Activated CD8-positive, alpha-beta memory T cell treated with anti-CD3 and anti-CD28 coated beads for 36 hours (primary cell): ENCODE results near the gene GPX5. TPM values are rescaled to one million over a fixed set of nuclear protein-coding genes. Genes with fewer than 3 reads are reported as not detected.
"Not testable (repeated sequence)": the region's sequence is repeated elsewhere in the genome, so short reads cannot be mapped to it uniquely, and the experiment has no call there.

Source experiments
- CTCF ChIA-PET: fragments of 350-600 bp; sonication (Branson Sonifier 250); formaldehyde crosslinking; loops from one replicate; lab custom pipeline; 2021; ENCODE audit warnings: antibody characterized with exemption; lab: Charles Lee
- POLR2A ChIA-PET: fragments of 350-600 bp; sonication (Branson Sonifier 250); formaldehyde crosslinking; loops from one replicate; lab custom pipeline; 2021; ENCODE audit warnings: antibody characterized with exemption; lab: Charles Lee
- total RNA-seq, 2 experiments: library from RNA; stranded (reverse); gene quantifications; one replicate each; pipeline ENCODE4 v1.2.3, GENCODE V29; 2021

The GPX5 gene
- total RNA-seq, 2 experiments from 2014 or later: not detected

DNA sequence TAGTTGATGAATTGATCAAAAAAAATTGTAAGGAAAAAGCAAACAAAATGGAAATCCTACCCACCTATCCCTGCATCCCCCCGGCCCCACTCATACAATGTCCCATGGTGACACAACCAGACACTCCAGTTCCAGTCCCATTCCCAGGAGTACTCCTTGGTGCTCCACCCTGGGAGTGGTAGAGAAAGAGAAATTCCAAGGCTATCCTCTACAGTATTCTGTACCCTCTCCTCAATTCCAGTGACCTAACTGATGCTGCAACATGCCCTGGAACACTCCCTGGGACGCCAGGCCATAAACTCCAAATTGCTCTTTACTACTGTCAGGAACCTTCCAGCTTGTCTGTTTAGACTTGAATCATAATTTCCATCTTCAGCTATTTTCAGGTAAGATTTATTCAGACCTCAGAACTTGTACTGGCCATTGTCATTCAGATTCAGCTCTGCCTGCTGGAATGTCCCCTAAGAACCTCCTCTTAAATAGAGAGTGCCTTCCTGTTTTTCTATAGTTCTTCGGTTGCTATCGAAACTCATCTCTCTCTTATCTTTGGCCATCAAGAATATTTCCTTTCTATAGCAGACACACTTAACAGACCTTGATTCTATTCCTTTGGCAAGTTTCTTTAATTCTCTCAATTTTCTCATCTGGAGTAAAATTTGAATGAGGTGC is 18.7 kb upstream of the GPX5 start:
- ChIA-PET POLR2A (no interaction called here), CTCF (no interaction called here)

DNA sequence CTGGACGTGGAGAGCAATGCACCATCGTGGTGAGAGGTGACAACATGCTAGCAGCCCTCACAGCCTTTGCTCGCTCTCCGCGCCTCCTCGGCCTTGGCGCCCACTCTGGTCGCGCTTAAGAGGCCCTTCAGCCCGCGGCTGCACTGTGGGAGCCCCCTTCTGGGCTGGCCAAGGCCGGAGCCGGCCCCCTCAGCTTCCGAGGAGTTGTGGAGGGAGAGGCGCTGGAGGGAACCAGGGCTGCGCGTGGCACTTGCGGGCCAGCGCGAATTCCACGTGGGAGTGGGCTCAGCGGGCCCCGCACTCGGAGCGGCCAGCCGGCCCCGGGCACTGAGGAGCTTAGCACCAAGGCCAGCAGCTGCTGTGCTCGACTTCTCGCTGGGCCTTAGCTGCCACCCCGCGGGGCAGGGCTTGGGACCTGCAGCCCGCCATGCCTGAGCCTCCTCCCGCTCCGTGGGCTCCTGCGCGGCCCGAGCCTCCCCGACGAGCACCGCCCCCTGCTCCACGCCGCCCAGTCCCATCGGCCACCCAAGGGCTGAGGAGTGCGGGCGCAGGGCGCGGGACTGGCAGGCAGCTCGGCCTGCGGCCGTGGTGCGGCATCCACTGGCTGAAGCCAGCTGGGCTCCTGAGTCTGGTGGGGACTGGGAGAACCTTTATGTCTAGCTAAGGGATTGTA is 13.9 kb upstream of the GPX5 start:
- CTCF ChIA-PET: no interaction called here
- POLR2A ChIA-PET: no interaction called here

DNA sequence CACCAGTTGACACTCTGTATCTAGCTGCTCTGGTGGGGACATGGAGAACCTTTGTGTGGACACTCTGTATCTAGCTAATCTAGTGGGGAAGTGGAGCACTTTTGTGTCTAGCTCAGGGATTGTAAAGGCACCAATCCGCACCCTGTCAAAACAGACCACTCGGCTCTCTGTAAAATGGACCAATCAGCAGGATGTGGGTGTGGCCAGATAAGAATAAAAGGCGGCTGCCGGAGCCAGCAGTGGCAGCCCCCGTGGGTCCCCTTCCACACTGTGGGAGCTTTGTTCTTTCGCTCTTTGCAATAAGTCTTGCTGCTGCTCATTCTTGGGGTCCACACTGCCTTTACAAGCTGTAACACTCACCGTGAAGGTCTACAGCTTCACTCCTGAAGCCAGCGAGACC is 13.3 kb upstream of the GPX5 start:
- POLR2A ChIA-PET, CTCF ChIA-PET: not testable (repeated sequence)

DNA sequence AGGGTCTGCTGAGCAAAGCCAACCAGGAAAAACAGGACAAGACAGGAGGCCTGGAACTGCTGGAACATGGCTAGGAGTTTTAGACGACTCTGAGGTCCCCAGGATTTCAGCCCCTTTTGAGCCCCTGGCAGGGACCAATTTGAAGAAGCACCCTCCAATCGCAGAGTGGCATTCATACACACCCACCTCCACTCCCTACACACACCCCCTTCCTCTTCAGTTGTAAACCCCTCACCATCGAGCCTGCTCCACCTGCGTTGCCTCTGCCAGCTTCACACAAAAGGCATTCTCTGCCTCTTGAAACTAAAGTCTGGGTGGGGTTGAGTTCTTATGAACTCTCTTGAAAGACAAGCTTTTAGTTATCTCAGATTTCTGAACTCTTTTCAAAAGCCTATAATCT is 10.0 kb upstream of the GPX5 start, which contains the start of gene GPX6:
Gene GPX6, minus strand, starts transcription at position 118 of the 400 bp plus-strand sequence. Its CDS starts 50 bp downstream, at position 68.
- CTCF ChIA-PET: no interaction called here
- POLR2A ChIA-PET: no interaction called here

DNA sequence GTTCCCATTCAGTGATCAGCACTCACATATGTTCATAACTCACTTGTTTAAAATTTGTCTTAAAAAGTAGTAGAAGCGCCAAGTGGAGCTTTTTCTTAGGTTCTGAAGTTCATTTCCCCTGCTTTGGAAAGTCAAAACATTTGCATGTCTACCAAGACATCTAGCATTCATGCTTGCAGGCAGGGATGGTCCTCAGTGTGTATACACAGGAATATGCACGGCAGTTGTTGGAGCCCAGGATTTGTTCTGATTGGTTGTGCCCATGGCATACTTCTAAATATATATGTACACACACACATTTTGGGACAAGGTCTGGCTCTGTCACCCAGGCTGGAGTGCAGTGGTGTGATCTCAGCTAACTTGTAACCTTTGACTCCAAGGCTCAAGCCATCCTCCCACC is 7.7 kb upstream of the GPX5 start:
- CTCF ChIA-PET: interaction anchor here (0.6 kb wide), 1 partner anchor 243 kb away, joined by 3 read pairs; no protein-coding TSS in a partner anchor
- POLR2A ChIA-PET: no interaction called here

DNA sequence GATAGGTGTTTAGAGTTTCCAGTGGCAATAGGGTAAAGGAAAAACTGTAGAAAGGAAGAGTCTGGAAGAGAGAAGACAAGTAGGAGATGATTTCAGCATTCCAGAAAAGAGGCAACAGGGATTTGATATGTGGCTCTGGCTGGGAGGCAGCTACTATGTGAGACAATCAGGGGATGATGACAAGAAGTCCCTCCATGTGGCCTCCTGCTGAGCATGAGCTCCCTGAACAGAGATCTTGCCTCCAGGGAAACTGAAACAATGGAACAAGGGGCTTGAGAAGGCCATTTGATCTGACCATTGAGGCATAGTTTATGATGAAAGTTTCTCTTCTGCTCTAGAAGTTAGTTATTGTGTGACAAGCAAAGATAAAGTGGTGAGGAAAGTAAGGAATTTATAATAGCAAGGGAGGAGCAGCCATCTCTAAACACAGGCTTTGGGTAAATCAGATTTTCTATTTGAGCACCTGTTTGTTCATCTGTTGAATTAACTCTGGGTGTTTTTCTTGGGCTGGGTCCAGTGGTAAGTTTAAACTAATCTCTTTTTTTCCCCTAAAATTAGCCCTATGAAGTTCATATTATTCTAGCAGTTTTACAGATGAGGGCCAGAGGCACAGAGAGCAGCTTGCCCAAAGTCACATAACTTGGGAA is 3.0 kb upstream of the GPX5 start:
- CTCF ChIA-PET: no interaction called here
- POLR2A ChIA-PET: no interaction called here

DNA sequence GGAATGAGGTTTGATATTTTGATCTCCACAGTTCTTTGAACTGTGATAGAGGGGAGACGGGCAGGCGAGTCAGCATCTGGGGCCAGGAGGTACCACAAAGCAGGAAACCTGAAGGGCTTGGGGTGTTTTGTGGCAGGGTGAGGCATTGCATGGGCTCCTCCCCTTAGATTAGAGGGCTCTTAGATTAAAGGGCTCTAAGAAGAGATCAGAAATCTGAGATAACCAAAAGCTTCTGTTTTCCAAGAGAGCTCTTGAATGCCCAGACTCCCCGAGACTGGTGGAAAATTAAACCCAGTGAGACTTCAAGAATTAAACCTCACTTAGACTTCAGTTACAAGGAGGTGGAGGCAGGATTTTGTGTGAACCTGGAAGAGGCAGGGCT is 2.4 kb upstream of the GPX5 start:
- ChIA-PET POLR2A (no interaction called here), CTCF (no interaction called here)

DNA sequence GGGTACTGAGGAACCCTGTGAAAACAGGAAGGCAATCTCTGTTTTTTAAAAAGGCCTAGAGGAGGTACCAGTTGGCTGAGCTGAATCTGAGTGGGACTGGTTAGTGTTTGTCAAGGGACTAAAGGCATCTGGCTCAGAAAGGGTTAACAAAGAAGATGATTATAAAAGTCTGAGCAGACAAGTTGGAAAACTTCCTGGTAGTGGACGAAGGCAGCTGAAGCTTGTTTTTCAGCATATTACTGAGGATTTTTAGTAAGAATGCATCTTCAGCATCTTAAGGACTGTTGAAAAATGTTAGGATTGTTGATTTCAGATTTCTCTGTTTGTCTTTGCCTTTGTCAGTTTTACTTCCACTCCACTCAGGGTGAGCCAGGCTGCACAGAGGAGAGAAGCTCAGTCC is 5.1 kb downstream of the GPX5 start:
- ChIA-PET CTCF (no interaction called here), POLR2A (no interaction called here)

DNA sequence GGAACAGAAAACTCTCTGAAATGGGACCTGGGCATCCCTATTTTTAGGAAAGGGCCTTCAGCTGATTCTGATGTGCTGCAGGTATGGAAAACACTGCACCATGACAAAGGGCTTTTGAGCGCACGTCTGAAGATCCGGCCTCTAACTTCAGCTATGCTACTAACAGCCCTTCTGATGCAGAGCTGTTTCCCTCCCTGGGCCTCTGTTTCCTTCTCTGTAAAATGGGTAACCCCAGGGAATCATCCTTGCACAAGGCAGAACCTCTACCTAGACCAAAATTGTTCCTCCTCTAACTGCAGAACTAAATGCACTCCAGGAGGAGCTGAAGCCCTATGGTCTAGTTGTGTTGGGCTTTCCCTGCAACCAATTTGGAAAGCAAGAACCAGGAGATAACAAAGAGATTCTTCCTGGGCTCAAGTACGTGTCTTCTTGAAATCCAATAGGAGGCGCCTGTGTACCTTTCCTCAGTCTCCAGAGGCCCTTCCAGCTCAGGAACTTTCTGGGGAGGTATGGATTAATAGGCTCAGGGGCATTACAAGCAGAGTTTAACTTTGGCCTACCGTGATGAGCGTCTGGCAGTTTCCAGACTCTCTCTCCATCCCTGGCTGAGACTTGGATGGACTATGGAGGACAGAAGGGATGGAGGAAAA is 5.9 kb downstream of the GPX5 start:
- CTCF ChIA-PET: no interaction called here

DNA sequence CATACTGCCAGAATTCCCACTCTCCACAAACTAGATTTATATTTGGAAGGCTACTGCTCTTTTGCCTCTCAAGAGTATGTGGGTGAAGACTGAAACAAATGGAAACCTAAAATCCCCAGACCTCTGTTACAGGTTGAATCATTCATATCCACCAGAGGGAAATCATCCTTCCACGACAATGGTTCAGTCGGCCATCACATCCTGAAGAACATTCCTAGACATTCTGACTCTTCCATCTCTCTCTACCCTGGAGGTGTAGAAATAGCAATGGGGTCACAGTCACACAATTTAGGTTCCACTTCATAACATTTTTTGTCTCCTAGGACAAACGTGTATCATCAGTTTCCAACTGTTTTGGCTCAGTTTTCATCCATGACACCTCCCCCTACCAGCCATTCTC is 8.6 kb downstream of the GPX5 start:
- CTCF ChIA-PET: no interaction called here
- POLR2A ChIA-PET: no interaction called here

More for the DNA sequence above, 5.9 kb downstream of the GPX5 start:
- POLR2A ChIA-PET: no interaction called here

DNA sequence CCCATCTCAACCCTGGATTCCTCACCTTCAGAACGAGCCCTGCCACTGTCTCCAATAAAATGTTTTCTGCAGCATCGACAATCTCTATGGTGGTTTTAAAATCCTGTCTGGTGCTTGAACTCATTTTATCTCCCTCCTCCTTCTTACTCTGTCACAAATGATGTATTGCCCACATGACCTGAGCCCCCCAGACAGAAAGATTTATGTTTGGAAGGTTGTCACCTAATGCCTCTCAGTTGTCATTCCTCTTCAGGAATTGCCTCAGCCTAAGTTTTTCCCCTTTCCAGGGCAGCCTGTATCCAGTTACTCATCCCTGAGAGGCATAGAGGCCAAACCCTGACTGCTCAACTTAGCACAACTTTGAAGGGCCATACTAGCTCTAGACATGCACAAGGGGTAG is 9.2 kb downstream of the GPX5 start:
- CTCF ChIA-PET: no interaction called here

DNA sequence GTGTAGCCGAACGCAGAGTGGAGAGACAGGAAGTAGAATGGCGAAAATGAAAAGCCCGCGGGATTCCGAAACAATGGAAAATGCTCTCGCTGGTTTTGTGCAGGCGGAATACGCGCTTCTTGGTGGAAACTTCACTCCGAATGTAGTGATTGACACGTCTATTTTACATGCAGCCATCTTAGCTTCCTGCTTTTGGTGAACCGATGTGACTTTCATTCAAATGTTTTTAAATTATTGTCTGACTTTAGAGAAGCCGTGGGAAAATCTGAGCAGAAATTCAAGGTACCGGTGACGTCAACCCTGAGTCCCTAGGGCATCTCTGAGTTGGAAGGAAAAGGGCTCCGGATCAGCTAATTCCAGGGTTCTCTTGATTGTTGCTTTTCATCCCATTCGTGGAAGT is 11.4 kb downstream of the GPX5 start:
- ChIA-PET POLR2A (no interaction called here), CTCF (no interaction called here)

More for the DNA sequence above, 9.2 kb downstream of the GPX5 start:
- POLR2A ChIA-PET: no interaction called here

DNA sequence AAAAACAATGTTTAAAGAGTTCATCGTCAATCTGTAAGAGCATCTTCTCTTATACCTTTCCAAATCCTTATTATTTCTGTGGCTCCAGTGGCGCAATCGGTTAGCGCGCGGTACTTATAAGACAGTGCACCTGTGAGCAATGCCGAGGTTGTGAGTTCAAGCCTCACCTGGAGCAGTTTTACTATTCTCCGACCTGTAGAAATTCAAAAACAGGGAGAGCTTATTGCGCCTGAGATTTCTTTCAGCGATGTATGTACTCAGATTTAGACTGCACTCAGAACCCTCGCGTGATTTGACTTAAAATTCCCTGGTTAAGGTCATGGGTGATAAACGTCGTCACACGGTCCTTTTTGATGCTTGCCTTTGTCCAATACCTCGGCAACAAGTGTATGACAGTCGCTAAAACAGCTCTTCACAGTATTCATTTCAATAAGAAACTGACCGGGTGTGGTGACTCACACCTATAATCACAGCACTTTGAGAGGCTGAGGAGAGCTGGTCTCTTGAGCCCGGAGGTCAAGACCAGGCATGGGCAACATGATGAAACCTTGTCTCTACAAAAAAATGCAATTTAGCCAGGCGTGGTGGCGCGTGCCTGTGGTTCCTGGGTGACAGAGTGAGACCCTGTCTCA is 11.9 kb downstream of the GPX5 start:
- CTCF ChIA-PET: no interaction called here
- POLR2A ChIA-PET: no interaction called here

DNA sequence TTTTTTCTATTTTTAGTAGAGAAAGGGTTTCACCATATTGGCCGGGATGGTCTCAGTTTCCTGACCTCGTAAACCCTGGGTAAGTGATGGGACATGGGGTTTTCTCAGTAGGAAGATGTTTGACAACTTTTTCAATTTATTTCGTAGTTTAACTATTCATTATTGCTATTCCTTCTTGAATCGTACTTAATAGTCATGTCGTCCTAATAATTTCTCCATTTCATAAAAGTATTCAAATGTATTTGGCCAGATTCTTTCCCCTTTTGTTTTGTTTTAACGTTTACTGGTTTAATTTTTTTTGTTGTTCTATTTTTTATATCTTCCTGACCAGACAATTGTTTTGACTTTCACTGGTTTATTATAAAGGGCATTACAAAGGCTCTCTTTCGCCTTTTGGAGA is 16.3 kb downstream of the GPX5 start:
- ChIA-PET CTCF (no interaction called here), POLR2A (no interaction called here)

DNA sequence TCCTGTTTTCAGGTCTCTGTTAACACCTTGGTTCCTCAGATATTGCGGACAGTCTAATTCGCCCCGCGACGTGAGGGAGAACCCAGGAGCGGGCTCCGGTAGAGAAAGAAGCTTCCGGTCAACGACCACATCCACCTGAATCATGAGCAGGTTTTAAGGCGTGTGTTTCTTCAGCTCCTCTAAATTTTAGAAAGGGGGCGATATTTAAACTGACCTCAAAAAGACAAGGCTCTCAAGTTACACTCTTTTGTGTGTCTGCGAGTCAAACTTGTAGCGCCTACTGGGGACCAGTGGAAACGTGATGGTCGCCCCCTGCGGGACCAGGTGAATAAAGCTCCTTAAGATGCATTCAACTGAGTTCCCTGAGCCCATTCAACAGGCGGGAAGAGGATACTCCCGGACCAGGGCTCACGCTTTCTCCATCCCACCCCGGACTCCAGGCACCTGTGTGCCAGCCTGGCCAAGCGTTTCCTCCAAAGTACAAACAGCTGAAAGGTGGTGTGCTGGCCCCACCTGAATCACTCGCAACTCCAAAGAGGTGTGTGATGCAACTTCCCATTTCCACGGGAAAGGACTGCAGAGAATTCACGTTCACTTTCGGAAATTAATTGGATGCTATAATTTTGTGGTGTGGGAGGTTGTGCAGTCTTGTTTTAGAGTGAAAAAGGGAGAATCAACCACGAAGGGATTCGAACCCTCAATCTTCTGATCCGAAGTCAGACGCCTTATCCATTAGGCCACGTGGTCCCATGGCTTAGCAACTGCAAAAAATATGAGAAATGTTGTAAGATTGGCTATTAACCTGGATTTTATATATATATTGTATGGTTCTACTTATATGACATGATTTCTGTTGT is 17.0 kb downstream of the GPX5 start:
- ChIA-PET POLR2A (no interaction called here), CTCF (no interaction called here)

DNA sequence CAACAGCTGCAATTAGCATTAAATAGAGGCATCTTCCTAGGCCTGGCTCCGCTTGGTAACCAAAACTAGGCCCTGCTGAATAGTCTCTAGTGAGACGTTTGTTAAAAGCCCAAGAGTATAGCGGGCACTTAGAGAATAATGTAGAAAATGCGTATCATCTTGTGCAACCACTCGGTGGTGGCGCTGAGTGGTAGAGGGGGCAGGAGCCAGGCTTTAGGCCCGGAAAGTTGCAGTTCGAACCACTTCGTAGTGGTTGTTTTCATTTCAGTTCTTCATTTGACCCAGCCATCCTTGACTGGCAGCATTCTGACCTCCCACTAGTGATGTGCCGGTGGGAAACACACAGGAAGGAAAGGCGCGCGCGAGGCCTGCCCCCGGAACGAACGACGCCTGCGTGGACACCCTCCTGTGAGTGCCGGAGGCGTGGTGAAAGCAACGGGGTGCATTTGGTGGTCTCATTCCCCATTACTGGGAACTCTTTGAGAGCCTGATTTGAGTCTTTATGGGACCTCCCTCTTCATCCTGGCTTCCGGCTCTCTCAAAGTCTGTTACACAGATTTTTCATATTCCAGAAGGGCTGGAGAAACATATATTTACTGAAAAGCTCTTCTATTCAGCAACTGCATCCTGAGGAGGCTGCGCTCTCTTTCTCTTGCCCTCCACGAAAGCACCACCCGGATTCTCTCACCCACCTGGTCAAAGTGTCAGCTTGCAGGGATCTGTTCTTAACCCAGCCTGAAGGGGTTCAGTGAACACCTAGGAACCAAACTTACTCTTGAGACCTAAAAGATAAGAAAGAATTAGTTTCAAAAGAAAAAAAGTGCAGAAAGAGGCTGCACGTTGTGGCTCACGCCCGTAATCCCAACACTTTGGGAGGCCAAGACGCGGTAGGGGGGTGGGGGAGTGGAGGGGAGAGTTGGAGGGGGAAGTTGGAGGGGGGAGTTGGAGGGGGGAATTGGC is 18.2 kb downstream of the GPX5 start:
- ChIA-PET POLR2A (no interaction called here), CTCF (no interaction called here)

DNA sequence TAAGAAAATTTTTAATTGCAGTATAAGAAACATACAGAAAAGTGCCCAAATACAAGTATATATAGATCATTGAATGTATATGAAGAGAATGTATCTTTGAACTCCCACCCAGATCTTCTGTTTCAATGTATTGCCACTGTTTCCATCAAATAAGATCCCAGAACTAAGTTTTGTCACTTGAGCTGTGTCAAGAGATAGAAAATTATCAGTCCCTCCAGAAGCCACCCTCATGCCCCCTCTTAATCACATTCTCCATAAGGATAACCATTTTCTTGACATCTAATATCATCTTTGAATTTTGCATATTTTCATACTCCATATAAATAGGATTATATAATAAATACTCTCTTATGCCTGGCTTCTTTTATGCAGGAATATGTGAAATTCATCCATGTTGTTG is 20.3 kb downstream of the GPX5 start:
- POLR2A ChIA-PET: no interaction called here
- CTCF ChIA-PET: no interaction called here

DNA sequence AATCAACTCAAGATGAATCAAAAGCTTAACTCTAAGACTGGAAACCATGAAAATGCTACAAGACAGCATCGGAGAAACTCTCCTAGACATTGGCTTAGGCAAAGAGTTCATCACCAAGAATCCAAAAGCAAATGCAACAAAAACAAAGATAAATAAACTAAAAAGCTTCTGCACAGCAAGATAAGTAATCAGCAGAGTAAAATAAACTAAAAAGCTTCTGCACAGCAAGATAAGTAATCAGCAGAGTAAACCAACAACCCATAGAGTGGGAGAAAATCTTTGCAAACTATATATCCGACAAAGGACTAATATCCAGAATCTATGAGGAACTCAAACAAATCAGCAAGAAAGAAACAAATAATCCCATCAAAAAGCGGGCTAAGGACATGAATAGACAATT is 21.3 kb downstream of the GPX5 start:
- CTCF ChIA-PET: interaction anchor here (0.6 kb wide), 1 partner anchor 317 kb away, joined by 3 read pairs; no protein-coding TSS in a partner anchor
- POLR2A ChIA-PET: not testable (repeated sequence)
